WTC11 (cell line): ENCODE data around the gene TGFBI. TPM values are rescaled to one million over a fixed set of nuclear protein-coding genes. Genes with fewer than 3 reads are reported as not detected.

Experiments used
- ATAC-seq: fragments of 200-7000 bp; cut with Tn5 transposase; 2 replicates; pipeline ENCODE4 v1.10.0; 2021; ENCODE audit warnings: mild to moderate bottlenecking, moderate library complexity
- CTCF ChIA-PET: fragments of 300-600 bp; sonication (Branson Sonifier 250); formaldehyde crosslinking; loops from one replicate; lab custom pipeline; 2021; ENCODE audit warnings: antibody characterized with exemption; lab: Charles Lee
- POLR2A ChIA-PET: fragments of 350-600 bp; sonication (Branson Sonifier 250); formaldehyde crosslinking; loops from one replicate; lab custom pipeline; 2021; ENCODE audit warnings: antibody characterized with exemption; lab: Charles Lee
- DNase-seq: peaks from one replicate; pipeline ENCODE4 v3.0.0; 2021; ENCODE audit warnings: low spot score
- H3K27ac Mint-ChIP-seq: 2 replicates; pipeline ENCODE4 v1.8.0; 2021; ENCODE audit warnings: mixed read lengths
- H3K27me3 Mint-ChIP-seq: 2 replicates; pipeline ENCODE4 v1.8.0; 2021; ENCODE audit warnings: low read depth, mild to moderate bottlenecking, moderate library complexity, mixed read lengths
- H3K36me3 Mint-ChIP-seq: 2 replicates; pipeline ENCODE4 v1.8.0; 2021; ENCODE audit warnings: mixed read lengths
- H3K4me1 Mint-ChIP-seq: 2 replicates; pipeline ENCODE4 v1.8.0; 2022; ENCODE audit warnings: mixed read lengths
- H3K4me3 Mint-ChIP-seq: 2 replicates; pipeline ENCODE4 v1.8.0; 2021; ENCODE audit warnings: mild to moderate bottlenecking, moderate library complexity, mixed read lengths
- H3K9me3 Mint-ChIP-seq: 2 replicates; pipeline ENCODE4 v1.8.0; 2021; ENCODE audit warnings: mixed read lengths
- CBFB ChIP-seq: sonication (generic); formaldehyde crosslinking; IDR thresholded peaks from 2 replicates; pipeline ENCODE4 v1.8.1; 2022; ENCODE audit warnings: mild to moderate bottlenecking, low read depth, missing genetic modification reagents
- CREB1 ChIP-seq: sonication (generic); formaldehyde crosslinking; IDR thresholded peaks from 2 replicates; pipeline ENCODE4 v1.8.0; 2023; ENCODE audit warnings: mild to moderate bottlenecking, missing genetic modification reagents
- ELF4 ChIP-seq: sonication (generic); formaldehyde crosslinking; IDR thresholded peaks from 2 replicates; pipeline ENCODE4 v1.8.1; 2022; ENCODE audit warnings: low read depth, mild to moderate bottlenecking, moderate library complexity, missing genetic modification reagents
- FOXP1 ChIP-seq: sonication (generic); formaldehyde crosslinking; IDR thresholded peaks from 2 replicates; pipeline ENCODE4 v1.8.0; 2022; ENCODE audit warnings: missing genetic modification reagents, mild to moderate bottlenecking, moderate library complexity, borderline replicate concordance
- SMAD3 ChIP-seq: sonication (generic); formaldehyde crosslinking; IDR thresholded peaks from 2 replicates; pipeline ENCODE4 v1.8.0; 2022; ENCODE audit warnings: missing genetic modification reagents, mild to moderate bottlenecking, borderline replicate concordance
- SOX15 ChIP-seq: fragments of 250-450 bp; sonication (Bioruptor Pico); IDR thresholded peaks from 2 replicates; pipeline ENCODE4 v1.9.0; 2021; ENCODE audit warnings: mild to moderate bottlenecking
- ZNF263 ChIP-seq: sonication (generic); formaldehyde crosslinking; IDR thresholded peaks from 2 replicates; pipeline ENCODE4 v1.8.1; 2022; ENCODE audit warnings: low read depth, mild to moderate bottlenecking, moderate library complexity, missing genetic modification reagents
- ZNF416 ChIP-seq: fragments of 250-450 bp; sonication (Bioruptor Pico); IDR thresholded peaks from 2 replicates; pipeline ENCODE4 v1.9.0; 2021; ENCODE audit warnings: mild to moderate bottlenecking, inconsistent platforms
- total RNA-seq: library from RNA; stranded (reverse); gene quantifications from 3 replicates; pipeline ENCODE4 v1.2.3, GENCODE V29; 2021
- TF ChIP-seq, protein P1 (sequence below): sonication (generic); formaldehyde crosslinking; IDR thresholded peaks from 2 replicates; pipeline ENCODE4 v1.8.0; 2023; ENCODE audit warnings: missing genetic modification reagents, mild to moderate bottlenecking, borderline replicate concordance
- TF ChIP-seq, protein P2 (sequence below): fragments of 250-450 bp; sonication (Bioruptor Pico); IDR thresholded peaks from 2 replicates; pipeline ENCODE4 v1.9.0; 2021; ENCODE audit warnings: mild to moderate bottlenecking
- TF ChIP-seq, protein P3 (sequence below): sonication (generic); formaldehyde crosslinking; IDR thresholded peaks from 2 replicates; pipeline ENCODE4 v1.8.1; 2022; ENCODE audit warnings: low read depth, missing genetic modification reagents, borderline replicate concordance
- TF ChIP-seq, protein P4 (sequence below): sonication (generic); formaldehyde crosslinking; IDR thresholded peaks from 2 replicates; pipeline ENCODE4 v1.8.0; 2022; ENCODE audit warnings: mild to moderate bottlenecking, missing genetic modification reagents
- TF ChIP-seq, protein P5 (sequence below): sonication (generic); formaldehyde crosslinking; IDR thresholded peaks from 2 replicates; pipeline ENCODE4 v1.8.1; 2023; ENCODE audit warnings: mild to moderate bottlenecking, moderate library complexity, missing genetic modification reagents
- TF ChIP-seq, protein P6 (sequence below): fragments of 250-450 bp; sonication (Bioruptor Pico); IDR thresholded peaks from 2 replicates; pipeline ENCODE4 v2.1.2; 2022; ENCODE audit warnings: mild to moderate bottlenecking, moderate library complexity

Gene TGFBI
- total RNA-seq, 1 experiment from 2014 or later: 7.2 TPM

DNA sequence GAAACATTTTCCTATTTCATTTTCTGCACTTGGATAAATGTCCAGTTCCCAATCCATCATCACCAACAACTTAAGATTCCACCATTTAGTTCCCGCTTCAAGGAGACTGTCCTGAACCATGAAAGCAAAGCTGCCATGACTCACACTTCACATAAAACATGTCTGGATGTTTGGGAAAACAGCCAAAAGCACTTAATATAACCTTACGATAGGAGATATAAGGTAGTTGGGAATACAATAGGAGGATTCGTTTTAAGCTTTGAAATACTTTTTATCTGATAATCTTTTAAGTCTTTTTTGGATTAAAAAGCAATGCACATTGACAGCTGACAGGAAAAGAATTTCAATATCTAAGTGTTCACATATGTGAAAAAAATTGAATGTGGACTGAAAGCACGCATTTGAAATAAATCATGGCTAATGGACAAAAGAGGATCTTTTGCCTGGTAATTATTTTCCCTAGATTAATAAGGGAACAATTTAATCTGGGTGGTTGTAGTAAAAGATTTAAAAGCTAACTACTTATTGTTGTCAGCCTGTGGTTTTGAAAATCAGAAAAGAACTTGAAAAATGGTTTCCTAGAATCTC, 17.3 kb upstream of the TGFBI start (continued):
- TF ChIP-seq, protein P1, sequence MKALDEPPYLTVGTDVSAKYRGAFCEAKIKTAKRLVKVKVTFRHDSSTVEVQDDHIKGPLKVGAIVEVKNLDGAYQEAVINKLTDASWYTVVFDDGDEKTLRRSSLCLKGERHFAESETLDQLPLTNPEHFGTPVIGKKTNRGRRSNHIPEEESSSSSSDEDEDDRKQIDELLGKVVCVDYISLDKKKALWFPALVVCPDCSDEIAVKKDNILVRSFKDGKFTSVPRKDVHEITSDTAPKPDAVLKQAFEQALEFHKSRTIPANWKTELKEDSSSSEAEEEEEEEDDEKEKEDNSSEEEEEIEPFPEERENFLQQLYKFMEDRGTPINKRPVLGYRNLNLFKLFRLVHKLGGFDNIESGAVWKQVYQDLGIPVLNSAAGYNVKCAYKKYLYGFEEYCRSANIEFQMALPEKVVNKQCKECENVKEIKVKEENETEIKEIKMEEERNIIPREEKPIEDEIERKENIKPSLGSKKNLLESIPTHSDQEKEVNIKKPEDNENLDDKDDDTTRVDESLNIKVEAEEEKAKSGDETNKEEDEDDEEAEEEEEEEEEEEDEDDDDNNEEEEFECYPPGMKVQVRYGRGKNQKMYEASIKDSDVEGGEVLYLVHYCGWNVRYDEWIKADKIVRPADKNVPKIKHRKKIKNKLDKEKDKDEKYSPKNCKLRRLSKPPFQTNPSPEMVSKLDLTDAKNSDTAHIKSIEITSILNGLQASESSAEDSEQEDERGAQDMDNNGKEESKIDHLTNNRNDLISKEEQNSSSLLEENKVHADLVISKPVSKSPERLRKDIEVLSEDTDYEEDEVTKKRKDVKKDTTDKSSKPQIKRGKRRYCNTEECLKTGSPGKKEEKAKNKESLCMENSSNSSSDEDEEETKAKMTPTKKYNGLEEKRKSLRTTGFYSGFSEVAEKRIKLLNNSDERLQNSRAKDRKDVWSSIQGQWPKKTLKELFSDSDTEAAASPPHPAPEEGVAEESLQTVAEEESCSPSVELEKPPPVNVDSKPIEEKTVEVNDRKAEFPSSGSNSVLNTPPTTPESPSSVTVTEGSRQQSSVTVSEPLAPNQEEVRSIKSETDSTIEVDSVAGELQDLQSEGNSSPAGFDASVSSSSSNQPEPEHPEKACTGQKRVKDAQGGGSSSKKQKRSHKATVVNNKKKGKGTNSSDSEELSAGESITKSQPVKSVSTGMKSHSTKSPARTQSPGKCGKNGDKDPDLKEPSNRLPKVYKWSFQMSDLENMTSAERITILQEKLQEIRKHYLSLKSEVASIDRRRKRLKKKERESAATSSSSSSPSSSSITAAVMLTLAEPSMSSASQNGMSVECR (CRISPR knock-in tag): no peak
- TF ChIP-seq CBFB (CRISPR knock-in tag) (no peak), ZNF263 (no peak)
- TF ChIP-seq, protein P2, sequence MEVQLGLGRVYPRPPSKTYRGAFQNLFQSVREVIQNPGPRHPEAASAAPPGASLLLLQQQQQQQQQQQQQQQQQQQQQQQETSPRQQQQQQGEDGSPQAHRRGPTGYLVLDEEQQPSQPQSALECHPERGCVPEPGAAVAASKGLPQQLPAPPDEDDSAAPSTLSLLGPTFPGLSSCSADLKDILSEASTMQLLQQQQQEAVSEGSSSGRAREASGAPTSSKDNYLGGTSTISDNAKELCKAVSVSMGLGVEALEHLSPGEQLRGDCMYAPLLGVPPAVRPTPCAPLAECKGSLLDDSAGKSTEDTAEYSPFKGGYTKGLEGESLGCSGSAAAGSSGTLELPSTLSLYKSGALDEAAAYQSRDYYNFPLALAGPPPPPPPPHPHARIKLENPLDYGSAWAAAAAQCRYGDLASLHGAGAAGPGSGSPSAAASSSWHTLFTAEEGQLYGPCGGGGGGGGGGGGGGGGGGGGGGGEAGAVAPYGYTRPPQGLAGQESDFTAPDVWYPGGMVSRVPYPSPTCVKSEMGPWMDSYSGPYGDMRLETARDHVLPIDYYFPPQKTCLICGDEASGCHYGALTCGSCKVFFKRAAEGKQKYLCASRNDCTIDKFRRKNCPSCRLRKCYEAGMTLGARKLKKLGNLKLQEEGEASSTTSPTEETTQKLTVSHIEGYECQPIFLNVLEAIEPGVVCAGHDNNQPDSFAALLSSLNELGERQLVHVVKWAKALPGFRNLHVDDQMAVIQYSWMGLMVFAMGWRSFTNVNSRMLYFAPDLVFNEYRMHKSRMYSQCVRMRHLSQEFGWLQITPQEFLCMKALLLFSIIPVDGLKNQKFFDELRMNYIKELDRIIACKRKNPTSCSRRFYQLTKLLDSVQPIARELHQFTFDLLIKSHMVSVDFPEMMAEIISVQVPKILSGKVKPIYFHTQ (CRISPR knock-in tag): no peak
- TF ChIP-seq, protein P3, sequence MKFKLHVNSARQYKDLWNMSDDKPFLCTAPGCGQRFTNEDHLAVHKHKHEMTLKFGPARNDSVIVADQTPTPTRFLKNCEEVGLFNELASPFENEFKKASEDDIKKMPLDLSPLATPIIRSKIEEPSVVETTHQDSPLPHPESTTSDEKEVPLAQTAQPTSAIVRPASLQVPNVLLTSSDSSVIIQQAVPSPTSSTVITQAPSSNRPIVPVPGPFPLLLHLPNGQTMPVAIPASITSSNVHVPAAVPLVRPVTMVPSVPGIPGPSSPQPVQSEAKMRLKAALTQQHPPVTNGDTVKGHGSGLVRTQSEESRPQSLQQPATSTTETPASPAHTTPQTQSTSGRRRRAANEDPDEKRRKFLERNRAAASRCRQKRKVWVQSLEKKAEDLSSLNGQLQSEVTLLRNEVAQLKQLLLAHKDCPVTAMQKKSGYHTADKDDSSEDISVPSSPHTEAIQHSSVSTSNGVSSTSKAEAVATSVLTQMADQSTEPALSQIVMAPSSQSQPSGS (CRISPR knock-in tag): no peak
- TF ChIP-seq, protein P4, sequence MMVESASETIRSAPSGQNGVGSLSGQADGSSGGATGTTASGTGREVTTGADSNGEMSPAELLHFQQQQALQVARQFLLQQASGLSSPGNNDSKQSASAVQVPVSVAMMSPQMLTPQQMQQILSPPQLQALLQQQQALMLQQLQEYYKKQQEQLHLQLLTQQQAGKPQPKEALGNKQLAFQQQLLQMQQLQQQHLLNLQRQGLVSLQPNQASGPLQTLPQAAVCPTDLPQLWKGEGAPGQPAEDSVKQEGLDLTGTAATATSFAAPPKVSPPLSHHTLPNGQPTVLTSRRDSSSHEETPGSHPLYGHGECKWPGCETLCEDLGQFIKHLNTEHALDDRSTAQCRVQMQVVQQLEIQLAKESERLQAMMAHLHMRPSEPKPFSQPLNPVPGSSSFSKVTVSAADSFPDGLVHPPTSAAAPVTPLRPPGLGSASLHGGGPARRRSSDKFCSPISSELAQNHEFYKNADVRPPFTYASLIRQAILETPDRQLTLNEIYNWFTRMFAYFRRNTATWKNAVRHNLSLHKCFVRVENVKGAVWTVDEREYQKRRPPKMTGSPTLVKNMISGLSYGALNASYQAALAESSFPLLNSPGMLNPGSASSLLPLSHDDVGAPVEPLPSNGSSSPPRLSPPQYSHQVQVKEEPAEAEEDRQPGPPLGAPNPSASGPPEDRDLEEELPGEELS (CRISPR knock-in tag): no peak
- TF ChIP-seq, all 79 proteins: peak for 0

DNA sequence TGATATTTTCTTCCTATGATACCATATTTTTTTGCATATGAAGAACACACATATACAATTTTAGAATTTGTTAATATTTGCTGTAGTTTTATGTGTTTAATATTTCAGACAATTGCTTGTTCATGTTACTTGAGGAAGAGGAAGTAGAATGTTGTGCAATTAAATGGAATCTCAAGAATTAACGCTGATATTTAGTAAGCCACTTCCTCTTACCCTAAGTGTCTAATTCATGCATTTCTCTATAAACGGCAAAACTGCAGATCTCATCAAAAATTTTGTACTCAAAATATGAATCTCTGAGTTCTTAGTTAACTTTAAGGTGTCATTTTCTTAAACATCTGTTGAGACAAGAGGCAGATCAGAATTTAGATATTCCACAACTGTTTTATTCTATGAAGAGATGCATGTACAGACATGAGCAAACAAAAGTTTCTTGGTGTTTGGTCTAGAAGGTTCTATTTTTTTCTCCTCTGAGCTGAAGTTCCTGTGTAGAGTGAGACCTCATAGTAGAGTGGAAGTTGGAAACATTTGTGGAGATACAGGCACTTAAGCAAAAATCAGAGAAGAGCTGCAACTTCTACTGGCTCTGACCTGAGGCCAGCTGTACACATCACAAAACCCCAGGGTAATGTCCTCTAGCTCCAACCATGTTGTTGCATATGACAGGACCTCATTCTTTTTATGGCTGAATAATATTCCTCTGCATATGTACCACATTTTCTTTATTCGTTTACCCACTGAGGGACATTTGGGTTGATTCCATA, 16.6 kb upstream of the TGFBI start:
- no peaks in the 10 kb centered on the region for H3K9me3 Mint-ChIP-seq
- H3K4me1 Mint-ChIP-seq: no peaks in the 10 kb centered on the region
- H3K36me3 Mint-ChIP-seq: no peaks in the 10 kb centered on the region
- DNase-seq (no peak), ATAC-seq (no peak)
- H3K27ac Mint-ChIP-seq: no peak overlapping the region
- peaks cover 5% of the 10 kb centered on the region; the same call in 1 of the 2 replicates for H3K27me3 Mint-ChIP-seq
- ChIA-PET POLR2A (no interaction called here), CTCF (interaction anchor here (1.6 to 1.7 kb wide), 2 partner anchors 35 to 46 kb away, joined by 4 to 8 read pairs; no protein-coding TSS in a partner anchor)
- no peak overlapping the region for H3K4me3 Mint-ChIP-seq
- TF ChIP-seq SOX15 (no peak), ZNF416 (CRISPR knock-in tag) (no peak), FOXP1 (CRISPR knock-in tag) (no peak), ELF4 (no peak), SMAD3 (no peak), CREB1 (CRISPR knock-in tag) (no peak)
- TF ChIP-seq, protein P1 (CRISPR knock-in tag): no peak
- TF ChIP-seq, protein P5, sequence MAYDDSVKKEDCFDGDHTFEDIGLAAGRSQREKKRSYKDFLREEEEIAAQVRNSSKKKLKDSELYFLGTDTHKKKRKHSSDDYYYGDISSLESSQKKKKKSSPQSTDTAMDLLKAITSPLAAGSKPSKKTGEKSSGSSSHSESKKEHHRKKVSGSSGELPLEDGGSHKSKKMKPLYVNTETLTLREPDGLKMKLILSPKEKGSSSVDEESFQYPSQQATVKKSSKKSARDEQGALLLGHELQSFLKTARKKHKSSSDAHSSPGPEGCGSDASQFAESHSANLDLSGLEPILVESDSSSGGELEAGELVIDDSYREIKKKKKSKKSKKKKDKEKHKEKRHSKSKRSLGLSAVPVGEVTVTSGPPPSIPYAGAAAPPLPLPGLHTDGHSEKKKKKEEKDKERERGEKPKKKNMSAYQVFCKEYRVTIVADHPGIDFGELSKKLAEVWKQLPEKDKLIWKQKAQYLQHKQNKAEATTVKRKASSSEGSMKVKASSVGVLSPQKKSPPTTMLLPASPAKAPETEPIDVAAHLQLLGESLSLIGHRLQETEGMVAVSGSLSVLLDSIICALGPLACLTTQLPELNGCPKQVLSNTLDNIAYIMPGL: no peak
- TF ChIP-seq, protein P6, sequence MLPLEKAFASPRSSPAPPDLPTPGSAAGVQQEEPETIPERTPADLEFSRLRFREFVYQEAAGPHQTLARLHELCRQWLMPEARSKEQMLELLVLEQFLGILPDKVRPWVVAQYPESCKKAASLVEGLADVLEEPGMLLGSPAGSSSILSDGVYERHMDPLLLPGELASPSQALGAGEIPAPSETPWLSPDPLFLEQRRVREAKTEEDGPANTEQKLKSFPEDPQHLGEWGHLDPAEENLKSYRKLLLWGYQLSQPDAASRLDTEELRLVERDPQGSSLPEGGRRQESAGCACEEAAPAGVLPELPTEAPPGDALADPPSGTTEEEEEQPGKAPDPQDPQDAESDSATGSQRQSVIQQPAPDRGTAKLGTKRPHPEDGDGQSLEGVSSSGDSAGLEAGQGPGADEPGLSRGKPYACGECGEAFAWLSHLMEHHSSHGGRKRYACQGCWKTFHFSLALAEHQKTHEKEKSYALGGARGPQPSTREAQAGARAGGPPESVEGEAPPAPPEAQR (CRISPR knock-in tag): no peak
